K562 (cell line): ENCODE measurements around the gene EEPD1. TPM values are rescaled to one million over a fixed set of nuclear protein-coding genes. Genes with fewer than 3 reads are reported as not detected.

ENCODE experiments used
- ELF4 ChIP-seq: fragments of 450-650 bp; formaldehyde crosslinking; IDR thresholded peaks from 2 replicates; pipeline ENCODE4 v1.4.0; 2022; ENCODE audit warnings: missing genetic modification characterization
- JUNB ChIP-seq: fragments of 450-650 bp; formaldehyde crosslinking; conservative IDR thresholded peaks from 2 replicates; pipeline ENCODE4 v1.4.0; 2020; ENCODE audit warnings: mild to moderate bottlenecking
- MEF2D ChIP-seq: conservative IDR thresholded peaks from 2 replicates; pipeline ENCODE4 v1.6.1; 2016; ENCODE audit warnings: low read depth, missing genetic modification characterization, missing compliant biosample characterization
- MYBL2 ChIP-seq, 2 experiments: fragments of 450-650 bp in 1 of 2; sonication (generic) in 1 of 2; formaldehyde crosslinking in 1 of 2; IDR thresholded peaks; 2 replicates each; pipeline versions ENCODE4 v1.6.1 to v1.8.1; 2017 to 2022; ENCODE audit warnings: borderline replicate concordance in 1 of 2, inconsistent platforms in 1 of 2, low read depth in 1 of 2, mild to moderate bottlenecking in 1 of 2, missing genetic modification reagents in 1 of 2, moderate library complexity in 1 of 2
- ZNF197 ChIP-seq: fragments of 200-800 bp; sonication (Bioruptor generic); IDR thresholded peaks from 2 replicates; pipeline ENCODE4 v1.6.1; 2016; ENCODE audit warnings: low read depth, missing genetic modification characterization, missing compliant biosample characterization
- ZNF253 ChIP-seq: fragments of 250-450 bp; sonication (Bioruptor Pico); conservative IDR thresholded peaks from 2 replicates; pipeline ENCODE4 v1.6.1; 2021; ENCODE audit warnings: mild to moderate bottlenecking
- ZNF780A ChIP-seq: fragments of 250-450 bp; sonication (Bioruptor Pico); IDR thresholded peaks from 2 replicates; pipeline ENCODE4 v1.5.0; 2021; ENCODE audit warnings: mild to moderate bottlenecking
- polyA plus RNA-seq, 8 experiments: library from polyadenylated mRNA; depleted of rRNA in 4 of 8; stranded (reverse) in 5 of 8; unstranded in 3 of 8; fragments of >200 nt; fragmentation: Nextera tagmentation in 2 of 8; fragmentation: Illumina TruSeq in 1 of 8; extraction: Ambion mirVana in 2 of 8; extraction: Trizol in 1 of 8; gene quantifications; 2 replicates each; pipeline versions ENCODE4 v1.2.1 to v1.2.3, GENCODE V29; 2011 to 2014; ENCODE audit warnings: inconsistent platforms in 1 of 8, missing spikeins in 1 of 8
- total RNA-seq, 7 experiments: library from RNA; depleted of rRNA in 6 of 7; stranded (reverse); fragments of >200 nt in 6 of 7; fragmentation: Illumina TruSeq in 2 of 7; extraction: Trizol in 2 of 7; gene quantifications; 2 replicates each; pipeline versions ENCODE4 v1.2.1 to v1.2.3, GENCODE V29; 2011 to 2021; ENCODE audit warnings: low replicate concordance in 1 of 7
- TF ChIP-seq, protein P1 (sequence below), 2 experiments: fragments of 150-350 bp in 1 of 2; IDR thresholded peaks; 2 replicates each; pipeline ENCODE4 v1.6.1; 2012 to 2016; ENCODE audit warnings: low read depth in 2 of 2, low read length in 2 of 2, mild to moderate bottlenecking in 1 of 2, moderate library complexity in 1 of 2

Gene EEPD1
- total and polyA plus RNA-seq, 9 of the 15 experiments (the other 6 are each of a cell fraction or from before 2014, with no cell fraction given): 0.01 to 1.5 (median 0.74) TPM; not detected in 1

DNA sequence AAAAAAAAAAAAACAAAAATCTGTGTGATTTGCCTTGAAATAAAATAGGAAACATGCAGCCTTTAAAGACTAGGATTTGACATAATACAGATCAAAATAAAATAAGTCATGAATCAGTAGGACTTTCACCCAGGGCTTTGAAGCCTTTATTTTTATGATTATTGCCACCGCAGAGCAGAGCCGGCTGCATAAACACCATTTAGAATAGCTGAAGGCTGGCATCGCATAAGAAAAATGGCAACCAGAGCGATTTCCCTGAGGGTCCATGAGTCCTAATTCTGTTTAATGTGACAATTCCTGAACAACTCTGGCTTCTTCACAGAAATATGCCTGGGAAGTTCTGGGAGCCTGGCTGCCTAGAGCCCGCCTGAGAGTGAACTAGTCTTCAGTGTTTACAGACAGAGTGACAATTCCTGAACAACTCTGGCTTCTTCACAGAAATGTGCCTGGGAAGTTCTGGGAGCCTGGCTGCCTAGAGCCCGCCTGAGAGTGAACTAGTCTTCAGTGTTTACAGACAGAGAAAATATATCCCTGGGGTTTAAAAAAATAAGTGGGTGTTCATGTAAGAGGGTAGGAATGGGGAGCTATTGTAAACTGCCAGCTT, 112.0 kb downstream of the EEPD1 start (continued):
- TF ChIP-seq, protein P1, sequence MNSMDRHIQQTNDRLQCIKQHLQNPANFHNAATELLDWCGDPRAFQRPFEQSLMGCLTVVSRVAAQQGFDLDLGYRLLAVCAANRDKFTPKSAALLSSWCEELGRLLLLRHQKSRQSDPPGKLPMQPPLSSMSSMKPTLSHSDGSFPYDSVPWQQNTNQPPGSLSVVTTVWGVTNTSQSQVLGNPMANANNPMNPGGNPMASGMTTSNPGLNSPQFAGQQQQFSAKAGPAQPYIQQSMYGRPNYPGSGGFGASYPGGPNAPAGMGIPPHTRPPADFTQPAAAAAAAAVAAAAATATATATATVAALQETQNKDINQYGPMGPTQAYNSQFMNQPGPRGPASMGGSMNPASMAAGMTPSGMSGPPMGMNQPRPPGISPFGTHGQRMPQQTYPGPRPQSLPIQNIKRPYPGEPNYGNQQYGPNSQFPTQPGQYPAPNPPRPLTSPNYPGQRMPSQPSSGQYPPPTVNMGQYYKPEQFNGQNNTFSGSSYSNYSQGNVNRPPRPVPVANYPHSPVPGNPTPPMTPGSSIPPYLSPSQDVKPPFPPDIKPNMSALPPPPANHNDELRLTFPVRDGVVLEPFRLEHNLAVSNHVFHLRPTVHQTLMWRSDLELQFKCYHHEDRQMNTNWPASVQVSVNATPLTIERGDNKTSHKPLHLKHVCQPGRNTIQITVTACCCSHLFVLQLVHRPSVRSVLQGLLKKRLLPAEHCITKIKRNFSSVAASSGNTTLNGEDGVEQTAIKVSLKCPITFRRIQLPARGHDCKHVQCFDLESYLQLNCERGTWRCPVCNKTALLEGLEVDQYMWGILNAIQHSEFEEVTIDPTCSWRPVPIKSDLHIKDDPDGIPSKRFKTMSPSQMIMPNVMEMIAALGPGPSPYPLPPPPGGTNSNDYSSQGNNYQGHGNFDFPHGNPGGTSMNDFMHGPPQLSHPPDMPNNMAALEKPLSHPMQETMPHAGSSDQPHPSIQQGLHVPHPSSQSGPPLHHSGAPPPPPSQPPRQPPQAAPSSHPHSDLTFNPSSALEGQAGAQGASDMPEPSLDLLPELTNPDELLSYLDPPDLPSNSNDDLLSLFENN (IDR thresholded peaks at IDR 0.05; ENCODE audit: low read depth in 2 of 2, low read length in 2 of 2): no peak
- TF ChIP-seq MEF2D (no peak), ZNF253 (CRISPR knock-in tag) (no peak), ZNF197 (CRISPR knock-in tag) (no peak), MYBL2 (IDR thresholded peaks at IDR 0.05; ENCODE audit: low read depth) (no peak), MYBL2 (CRISPR knock-in tag; IDR thresholded peaks at IDR 0.05; ENCODE audit: borderline replicate concordance) (no peak), ZNF780A (CRISPR knock-in tag) (no peak), JUNB (CRISPR knock-in tag) (no peak), ELF4 (CRISPR knock-in tag) (no peak)
